K562 (cell line): ENCODE measurements around the gene COX19. TPM values are rescaled to one million over a fixed set of nuclear protein-coding genes. Genes with fewer than 3 reads are reported as not detected.

Source experiments
- ATAC-seq: fragments of 200-7000 bp; cut with Tn5 transposase; 3 replicates; pipeline ENCODE4 v1.9.1; 2020; ENCODE audit warnings: moderate library complexity
- BruUV-seq: library from RNA; stranded (reverse); fragments of 400-500 nt; replicated peaks from 2 replicates; lab custom pipeline; 2021; lab: Mats Ljungman, UMichigan
- CTCF ChIA-PET: fragments of 300-600 bp; formaldehyde crosslinking; extraction: SDS; loops from one replicate; lab custom pipeline; 2021; ENCODE audit warnings: low intra/inter-chr PET ratio; lab: Yijun Ruan, JAX
- POLR2A ChIA-PET: fragments of 300-600, 350-650 bp; sonication (Branson Sonifier 250); formaldehyde crosslinking; extraction: SDS; loops from one replicate; lab custom pipeline; 2021; ENCODE audit warnings: antibody characterized with exemption, inconsistent platforms; lab: Yijun Ruan, JAX
- DNase-seq, 4 experiments: peaks; one replicate each; pipeline versions ENCODE4 v3.0.0 to v3.0.0-alpha.2; 2011 to 2018; ENCODE audit warnings: low spot score in 3 of 4, mixed read lengths in 3 of 4; ENCODE audit errors: extremely low read depth in 1 of 4
- FAIRE-seq: peaks from 2 replicates; lab custom pipeline; 2011; peaks lifted over from hg19 to GRCh38; lab: Jason Lieb, UNC
- H2AFZ ChIP-seq: 2 replicates; pipeline ENCODE4 v1.6.0; 2011; ENCODE audit warnings: low read depth, low read length, control low read depth, inconsistent platforms
- H3K27ac ChIP-seq: fragments of 200-600 bp; 3 replicates; pipeline ENCODE4 v1.8.0; 2011; ENCODE audit warnings: low read depth, mild to moderate bottlenecking, control low read depth, inconsistent platforms, low read length, moderate library complexity, mixed read lengths; ENCODE audit errors: extremely low read depth
- H3K27me3 ChIP-seq, 2 experiments: fragments of 300-600 bp in 1 of 2; 2 replicates in 1 of 2; 3 replicates in 1 of 2; pipeline versions ENCODE4 v1.6.0 to v1.8.0; 2011; ENCODE audit warnings: inconsistent platforms in 2 of 2, low read length in 2 of 2, mild to moderate bottlenecking in 1 of 2, mixed read lengths in 1 of 2, moderate library complexity in 1 of 2; ENCODE audit not compliant: control insufficient read depth in 2 of 2, insufficient read depth in 2 of 2
- H3K36me3 ChIP-seq: fragments of 300-600 bp; 3 replicates; pipeline ENCODE4 v1.8.0; 2011; ENCODE audit warnings: mild to moderate bottlenecking, low read length, inconsistent platforms; ENCODE audit not compliant: control insufficient read depth, insufficient read depth
- H3K4me1 ChIP-seq, 2 experiments: fragments of 200-600 bp in 1 of 2; replicated peaks in 1 of 2; 2 replicates in 1 of 2; 3 replicates in 1 of 2; pipeline versions ENCODE4 v1.5.1 to v1.8.0; 2011; ENCODE audit warnings: inconsistent platforms in 2 of 2, low read length in 2 of 2, mild to moderate bottlenecking in 1 of 2, mixed read lengths in 1 of 2, moderate library complexity in 1 of 2; ENCODE audit not compliant: control insufficient read depth in 2 of 2, insufficient read depth in 2 of 2
- H3K4me2 ChIP-seq: 2 replicates; pipeline ENCODE4 v1.6.1; 2011; ENCODE audit warnings: low read length, control low read depth, inconsistent platforms, mixed read lengths; ENCODE audit not compliant: insufficient read depth
- H3K4me3 ChIP-seq: fragments of 200-600 bp; sonication (generic), shearing (Covaris generic); 2 replicates; pipeline ENCODE4 v1.5.1; 2016; ENCODE audit warnings: control low read depth, inconsistent platforms
- H3K79me2 ChIP-seq: fragments of 200-600 bp; 3 replicates; pipeline ENCODE4 v1.8.0; 2011; ENCODE audit warnings: low read length, inconsistent platforms; ENCODE audit not compliant: control insufficient read depth, insufficient read depth
- H3K9ac ChIP-seq, 2 experiments: 2 replicates each; pipeline versions ENCODE4 v1.6.0 to v1.6.1; 2011; ENCODE audit warnings: low read depth in 2 of 2, low read length in 2 of 2, control low read depth in 1 of 2, inconsistent platforms in 1 of 2, mild to moderate bottlenecking in 1 of 2, mixed read lengths in 1 of 2; ENCODE audit not compliant: insufficient read depth in 1 of 2
- H3K9me1 ChIP-seq: one replicate; pipeline ENCODE4 v1.6.0; 2011; ENCODE audit warnings: inconsistent platforms, mild to moderate bottlenecking, low read length, moderate library complexity; ENCODE audit not compliant: control insufficient read depth, insufficient read depth
- H3K9me3 ChIP-seq: replicated peaks from 2 replicates; pipeline ENCODE4 v1.5.1; 2011; ENCODE audit warnings: low read depth, low read length, inconsistent platforms; ENCODE audit not compliant: control insufficient read depth, insufficient read depth
- H4K20me1 ChIP-seq: replicated peaks from 2 replicates; pipeline ENCODE4 v1.6.1; 2011; ENCODE audit warnings: low read length, inconsistent platforms, mixed read lengths; ENCODE audit not compliant: control insufficient read depth, insufficient read depth
- CBX3 ChIP-seq, 2 experiments: IDR thresholded peaks; 1 replicate in 1 of 2; 2 replicates in 1 of 2; pipeline ENCODE4 v1.6.1; 2012; ENCODE audit warnings: inconsistent platforms in 2 of 2, low read length in 2 of 2, borderline replicate concordance in 1 of 2, control low read depth in 1 of 2
- GABPA ChIP-seq: fragments of 200-800 bp; sonication (Bioruptor generic); conservative IDR thresholded peaks from 2 replicates; pipeline ENCODE4 v1.6.1; 2016; ENCODE audit warnings: low read depth, missing genetic modification characterization, missing compliant biosample characterization
- NFRKB ChIP-seq: fragments of 450-650 bp; IDR thresholded peaks from 2 replicates; pipeline ENCODE4 v1.6.1; 2016; ENCODE audit warnings: low read depth
- NFYB ChIP-seq: IDR thresholded peaks from 2 replicates; pipeline ENCODE4 v1.6.1; 2011; ENCODE audit warnings: mild to moderate bottlenecking, moderate library complexity; ENCODE audit not compliant: insufficient read length; ENCODE audit errors: extremely low read depth
- NR3C1 ChIP-seq: sonication (generic); formaldehyde crosslinking; IDR thresholded peaks from 2 replicates; pipeline ENCODE4 v1.8.1; 2022; ENCODE audit warnings: missing genetic modification reagents
- NR4A1 ChIP-seq, 2 experiments: fragments of 250-450 bp in 1 of 2; fragments of 450-650 bp in 1 of 2; sonication (Bioruptor Pico) in 1 of 2; IDR thresholded peaks; 2 replicates each; pipeline versions ENCODE4 v1.4.0 to v1.6.1; 2016 to 2020; ENCODE audit warnings: mild to moderate bottlenecking in 2 of 2, missing compliant biosample characterization in 1 of 2, missing genetic modification characterization in 1 of 2, moderate library complexity in 1 of 2
- PRMT5 ChIP-seq: sonication (generic); formaldehyde crosslinking; IDR thresholded peaks from 2 replicates; pipeline ENCODE4 v1.5.0; 2020; ENCODE audit warnings: missing genetic modification reagents
- PURB ChIP-seq: sonication (generic); formaldehyde crosslinking; IDR thresholded peaks from 2 replicates; pipeline ENCODE4 v1.9.0; 2021; ENCODE audit warnings: low read depth, mild to moderate bottlenecking, missing genetic modification reagents
- SOX6 ChIP-seq: fragments of 450-650 bp; IDR thresholded peaks from 2 replicates; pipeline ENCODE4 v1.6.1; 2014; ENCODE audit warnings: mild to moderate bottlenecking
- ZBTB43 ChIP-seq: sonication (generic); formaldehyde crosslinking; IDR thresholded peaks from 2 replicates; pipeline ENCODE4 v1.8.0; 2023; ENCODE audit warnings: mild to moderate bottlenecking, missing genetic modification reagents
- ZNF175 ChIP-seq: fragments of 200-800 bp; sonication (Bioruptor generic); IDR thresholded peaks from 2 replicates; pipeline ENCODE4 v1.6.1; 2016; ENCODE audit warnings: low read depth, mild to moderate bottlenecking, missing genetic modification characterization, missing compliant biosample characterization
- ZNF23 ChIP-seq: fragments of 250-450 bp; sonication (Bioruptor Pico); IDR thresholded peaks from 2 replicates; pipeline ENCODE4 v1.4.0; 2020; ENCODE audit warnings: mild to moderate bottlenecking
- ZNF282 ChIP-seq: sonication (generic); formaldehyde crosslinking; IDR thresholded peaks from 2 replicates; pipeline ENCODE4 v1.8.1; 2023; ENCODE audit warnings: missing genetic modification reagents
- ZNF764 ChIP-seq: fragments of 250-450 bp; sonication (Bioruptor Pico); IDR thresholded peaks from 2 replicates; pipeline ENCODE4 v1.4.0; 2020; ENCODE audit warnings: low read depth, mild to moderate bottlenecking, moderate library complexity
- ZNF785 ChIP-seq: fragments of 250-450 bp; sonication (Bioruptor Pico); IDR thresholded peaks from 2 replicates; pipeline ENCODE4 v1.4.0; 2020; ENCODE audit warnings: mild to moderate bottlenecking
- ZSCAN32 ChIP-seq: fragments of 450-650 bp; formaldehyde crosslinking; IDR thresholded peaks from 2 replicates; pipeline ENCODE4 v1.4.0; 2020; ENCODE audit warnings: mild to moderate bottlenecking, moderate library complexity
- WGBS: fragments of 100-300 bp; shearing (Covaris generic); methylation state at CpG from one replicate; pipeline ENCODE4 v1.1.6; 2016; ENCODE audit warnings: low coverage, mixed read lengths; ENCODE audit not compliant: insufficient coverage; ENCODE audit errors: missing lambda C conversion rate; 5-methylcytosine and 5-hydroxymethylcytosine counted together
- in situ Hi-C: fragments of 300-500 bp; cut with MboI; formaldehyde crosslinking; loops from 4 replicates; pipeline ENCODE4 v1.15.0; 2018; ENCODE audit warnings: inconsistent platforms, mixed read lengths
- intact Hi-C: fragments of 100-400 bp; cut with micrococcal nuclease; formaldehyde crosslinking; loops from 2 replicates; pipeline ENCODE4 v1.14.2; 2022
- polyA plus RNA-seq, 8 experiments: library from polyadenylated mRNA; depleted of rRNA in 4 of 8; stranded (reverse) in 5 of 8; unstranded in 3 of 8; fragments of >200 nt; fragmentation: Nextera tagmentation in 2 of 8; fragmentation: Illumina TruSeq in 1 of 8; extraction: Ambion mirVana in 2 of 8; extraction: Trizol in 1 of 8; gene quantifications; 2 replicates each; pipeline versions ENCODE4 v1.2.1 to v1.2.3, GENCODE V29; 2011 to 2014; ENCODE audit warnings: inconsistent platforms in 1 of 8, missing spikeins in 1 of 8
- total RNA-seq, 7 experiments: library from RNA; depleted of rRNA in 6 of 7; stranded (reverse); fragments of >200 nt in 6 of 7; fragmentation: Illumina TruSeq in 2 of 7; extraction: Trizol in 2 of 7; gene quantifications; 2 replicates each; pipeline versions ENCODE4 v1.2.1 to v1.2.3, GENCODE V29; 2011 to 2021; ENCODE audit warnings: low replicate concordance in 1 of 7
- TF ChIP-seq, protein P1 (sequence below): fragments of 450-650 bp; formaldehyde crosslinking; IDR thresholded peaks from 2 replicates; pipeline ENCODE4 v1.4.0; 2022; ENCODE audit warnings: missing genetic modification characterization
- TF ChIP-seq, protein P2 (sequence below): sonication (generic); formaldehyde crosslinking; IDR thresholded peaks from 2 replicates; pipeline ENCODE4 v1.8.1; 2022; ENCODE audit warnings: missing genetic modification reagents

Gene COX19
- total and polyA plus RNA-seq, 9 of the 15 experiments (the other 6 are each of a cell fraction or from before 2014, with no cell fraction given) = 5.2 to 10.5 (median 7.9) TPM

GRCh38 chr7:917255-918117 lies 57.9 kb downstream of the COX19 start:
- DNase-seq (no peak), ATAC-seq (no peak), FAIRE-seq (no peak)
- ChIA-PET POLR2A (no interaction called here), CTCF (interaction anchor here (0.6 kb wide), 1 partner anchor 437 kb away, joined by 3 read pairs; no protein-coding TSS in a partner anchor)
- Histone ChIP-seq H2AFZ (no peak overlapping the region), H3K4me3 (no peak overlapping the region), H3K4me1 (peaks cover 0 to 46% of the 10 kb centered on the region in 2 experiments; a peak in 3 of 5 replicates), H3K79me2 (no peaks in the 10 kb centered on the region), H3K4me2 (no peak overlapping the region), H4K20me1 (no peaks in the 10 kb centered on the region), H3K27ac (no peak overlapping the region), H3K36me3 (no peaks in the 10 kb centered on the region), H3K27me3 (peaks cover 8 to 39% of the 10 kb centered on the region in 2 experiments; a peak in 4 of 5 replicates), H3K9me1 (no peaks in the 10 kb centered on the region), H3K9me3 (no peaks in the 10 kb centered on the region), H3K9ac (no peak overlapping the region)
- in situ Hi-C loops = no loop called here
- no TSS peak for BruUV-seq
- 31% methylated on average over 25 of the region's 33 CpGs for WGBS
- intact Hi-C loops = no loop called here
- TF ChIP-seq, protein P1, sequence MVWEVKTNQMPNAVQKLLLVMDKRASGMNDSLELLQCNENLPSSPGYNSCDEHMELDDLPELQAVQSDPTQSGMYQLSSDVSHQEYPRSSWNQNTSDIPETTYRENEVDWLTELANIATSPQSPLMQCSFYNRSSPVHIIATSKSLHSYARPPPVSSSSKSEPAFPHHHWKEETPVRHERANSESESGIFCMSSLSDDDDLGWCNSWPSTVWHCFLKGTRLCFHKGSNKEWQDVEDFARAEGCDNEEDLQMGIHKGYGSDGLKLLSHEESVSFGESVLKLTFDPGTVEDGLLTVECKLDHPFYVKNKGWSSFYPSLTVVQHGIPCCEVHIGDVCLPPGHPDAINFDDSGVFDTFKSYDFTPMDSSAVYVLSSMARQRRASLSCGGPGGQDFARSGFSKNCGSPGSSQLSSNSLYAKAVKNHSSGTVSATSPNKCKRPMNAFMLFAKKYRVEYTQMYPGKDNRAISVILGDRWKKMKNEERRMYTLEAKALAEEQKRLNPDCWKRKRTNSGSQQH (CRISPR knock-in tag) = no peak
- TF ChIP-seq PURB = no peak
- no peak for TF ChIP-seq NFRKB
- TF ChIP-seq, protein P2, sequence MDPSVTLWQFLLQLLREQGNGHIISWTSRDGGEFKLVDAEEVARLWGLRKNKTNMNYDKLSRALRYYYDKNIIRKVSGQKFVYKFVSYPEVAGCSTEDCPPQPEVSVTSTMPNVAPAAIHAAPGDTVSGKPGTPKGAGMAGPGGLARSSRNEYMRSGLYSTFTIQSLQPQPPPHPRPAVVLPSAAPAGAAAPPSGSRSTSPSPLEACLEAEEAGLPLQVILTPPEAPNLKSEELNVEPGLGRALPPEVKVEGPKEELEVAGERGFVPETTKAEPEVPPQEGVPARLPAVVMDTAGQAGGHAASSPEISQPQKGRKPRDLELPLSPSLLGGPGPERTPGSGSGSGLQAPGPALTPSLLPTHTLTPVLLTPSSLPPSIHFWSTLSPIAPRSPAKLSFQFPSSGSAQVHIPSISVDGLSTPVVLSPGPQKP (CRISPR knock-in tag) = no peak
- no peak for TF ChIP-seq NFYB
- TF ChIP-seq NR3C1 = no peak
- no peak for TF ChIP-seq ZNF764 (CRISPR knock-in tag)
- no peak for TF ChIP-seq ZSCAN32
- no peak for TF ChIP-seq ZBTB43 (CRISPR knock-in tag)
- no peak for TF ChIP-seq ZNF23 (CRISPR knock-in tag)
- TF ChIP-seq ZNF175 (CRISPR knock-in tag) = no peak
- TF ChIP-seq SOX6 = no peak
- TF ChIP-seq NR4A1 (CRISPR knock-in tag; IDR thresholded peaks at IDR 0.05) = no peak
- TF ChIP-seq NR4A1 (tag; IDR thresholded peaks at IDR 0.05) = no peak
- TF ChIP-seq GABPA (tag) = no peak
- TF ChIP-seq ZNF282 (CRISPR knock-in tag) = no peak
- TF ChIP-seq ZNF785 = no peak
- TF ChIP-seq CBX3 (IDR thresholded peaks at IDR 0.05; ENCODE audit: borderline replicate concordance in 1 of 2, low read length in 2 of 2) = no peak
- TF ChIP-seq PRMT5 (CRISPR knock-in tag) = no peak
